NCI-H2081 (cell line): Measurements from ENCODE around the gene ST3GAL6.
"Not testable (repeated sequence)": the region's sequence is repeated elsewhere in the genome, so short reads cannot be mapped to it uniquely, and the experiment has no call there.

Experiments
- DNase-seq, 2 experiments: peaks; one replicate each; lab custom pipeline; 2025; lab: John Stamatoyannopoulos, UW

ST3GAL6 gene

DNA sequence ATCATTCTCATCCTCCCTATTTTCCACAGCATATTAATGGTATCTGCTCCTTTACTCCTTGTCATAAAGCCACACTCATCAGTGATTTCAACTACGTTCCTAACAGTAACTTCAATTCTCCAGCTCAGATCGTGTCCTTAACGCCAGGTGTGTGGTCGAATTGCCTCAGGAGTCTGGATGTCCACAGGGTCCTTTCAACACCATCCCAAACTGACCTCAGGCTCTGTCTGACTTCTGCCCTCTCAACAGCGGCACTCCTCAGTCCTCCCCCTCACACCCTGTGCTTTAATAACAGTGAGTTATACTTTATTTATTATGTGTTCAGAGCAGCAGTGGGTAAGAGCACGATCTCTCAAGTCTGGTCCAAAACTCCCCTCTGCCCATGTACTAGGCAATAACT, 42.4 kb downstream of the ST3GAL6 start:
- no peak for DNase-seq

DNA sequence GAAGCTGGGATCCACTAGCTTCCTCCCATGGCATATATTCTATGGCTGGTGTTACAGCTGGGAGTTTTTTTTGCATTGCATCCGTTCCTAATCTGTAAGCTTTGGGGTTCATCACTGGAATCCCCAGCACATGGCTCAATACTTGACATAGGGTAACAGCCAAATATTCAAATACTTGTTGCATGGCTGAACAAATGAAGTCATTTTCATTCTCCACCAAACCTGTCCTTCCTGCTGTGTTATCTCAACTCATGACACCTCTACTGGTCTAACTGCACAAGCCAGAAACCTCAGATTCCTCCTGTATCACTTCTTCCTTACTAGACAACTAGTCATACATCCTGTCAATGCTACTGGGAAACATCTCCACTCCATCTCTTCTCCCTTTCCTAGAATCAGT, 43.4 kb downstream of the ST3GAL6 start:
- no peak for DNase-seq

DNA sequence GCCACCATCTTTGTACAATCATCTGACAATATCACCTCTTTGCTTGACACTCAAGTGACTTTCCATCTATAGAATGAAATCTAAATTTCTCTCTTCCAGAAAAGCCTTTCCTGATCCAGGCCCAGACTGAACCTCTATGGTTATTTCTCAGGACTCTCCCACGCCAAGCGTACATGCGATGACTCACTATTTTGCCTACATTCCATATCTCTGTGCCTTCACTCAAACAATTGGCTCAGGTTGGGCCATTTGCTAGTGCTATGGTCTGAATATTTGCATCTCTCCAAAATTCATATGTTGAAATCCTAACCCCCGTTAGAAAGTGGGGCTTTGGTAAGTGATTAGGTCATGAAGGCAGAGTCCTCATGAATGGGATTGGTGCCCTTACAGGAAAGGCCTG, 43.9 kb downstream of the ST3GAL6 start:
- DNase-seq, result no peak

DNA sequence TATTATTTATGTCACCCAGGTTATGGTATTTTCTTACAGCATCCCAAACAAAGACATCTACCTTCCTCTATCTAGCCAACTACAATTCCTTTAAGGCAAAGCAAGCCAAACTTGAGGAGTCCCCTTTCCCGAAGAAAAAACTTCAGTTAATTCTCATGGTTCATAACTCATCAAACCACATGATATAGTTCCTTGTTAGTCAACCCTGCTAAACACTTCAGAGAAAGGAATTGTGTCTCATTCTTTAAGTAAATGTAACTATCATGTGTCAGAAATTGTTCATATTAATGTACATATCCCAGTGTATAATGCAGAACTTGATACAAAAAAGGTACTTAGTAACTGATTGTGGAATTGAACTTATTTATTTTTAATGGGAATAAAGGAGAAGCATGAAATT, 44.4 kb downstream of the ST3GAL6 start:
- no peak for DNase-seq

DNA sequence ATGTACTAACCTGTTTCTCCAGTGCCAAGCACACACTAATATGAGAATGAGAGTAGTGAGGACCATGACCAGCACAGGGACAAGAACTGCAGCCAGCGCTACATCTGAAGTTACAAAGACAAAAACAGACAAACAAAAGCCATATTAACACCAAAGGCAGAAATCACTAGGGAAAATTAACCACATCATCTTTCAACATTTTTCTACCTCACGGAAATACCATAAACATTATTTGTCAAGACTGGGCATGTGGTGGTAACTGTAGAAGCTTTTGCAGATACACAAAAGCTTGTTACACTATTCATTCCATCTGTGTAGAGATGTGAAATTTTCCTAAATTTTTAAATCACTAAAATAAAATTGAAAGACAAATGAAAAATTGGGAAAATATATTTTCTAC, 44.9 kb downstream of the ST3GAL6 start:
- DNase-seq, result no peak

DNA sequence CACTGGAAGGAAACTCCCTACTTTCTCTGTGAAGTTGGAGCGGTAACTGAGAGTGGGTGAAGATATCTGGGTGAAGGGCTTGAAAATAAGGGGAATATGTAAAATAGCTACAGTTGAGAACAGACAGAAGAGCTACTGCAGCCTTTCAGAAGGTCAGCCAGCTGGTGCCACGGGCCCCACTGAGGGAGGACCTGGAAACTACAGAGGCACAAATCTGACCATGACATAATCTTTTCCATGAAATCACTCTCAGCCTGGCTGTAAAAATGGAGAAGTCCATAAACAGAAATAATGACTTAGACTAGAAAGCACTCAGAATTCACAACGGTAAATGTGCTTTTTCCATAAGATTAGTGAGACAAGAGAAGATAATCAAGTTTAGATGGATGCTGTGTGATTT, 46.4 kb downstream of the ST3GAL6 start:
- DNase-seq, result no peak

DNA sequence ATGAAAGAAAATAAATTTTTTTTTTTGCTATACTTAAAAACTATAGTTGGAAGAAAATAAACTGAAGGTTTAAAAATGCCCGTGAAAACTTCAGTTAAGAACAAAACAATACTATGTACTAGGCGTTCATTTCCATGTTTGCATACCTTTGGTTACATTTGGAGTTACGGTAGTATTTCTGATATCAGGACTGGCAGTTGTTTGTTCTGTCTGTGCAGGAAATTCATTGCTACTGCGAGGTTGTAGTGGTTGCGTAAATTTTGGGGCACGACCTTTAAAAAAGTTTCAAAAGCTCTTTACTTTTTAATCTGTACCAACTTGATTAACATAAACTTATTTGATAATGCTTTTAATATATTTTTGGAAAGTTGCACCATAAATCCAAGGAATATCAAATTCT, 47.9 kb downstream of the ST3GAL6 start:
- no peak for DNase-seq

DNA sequence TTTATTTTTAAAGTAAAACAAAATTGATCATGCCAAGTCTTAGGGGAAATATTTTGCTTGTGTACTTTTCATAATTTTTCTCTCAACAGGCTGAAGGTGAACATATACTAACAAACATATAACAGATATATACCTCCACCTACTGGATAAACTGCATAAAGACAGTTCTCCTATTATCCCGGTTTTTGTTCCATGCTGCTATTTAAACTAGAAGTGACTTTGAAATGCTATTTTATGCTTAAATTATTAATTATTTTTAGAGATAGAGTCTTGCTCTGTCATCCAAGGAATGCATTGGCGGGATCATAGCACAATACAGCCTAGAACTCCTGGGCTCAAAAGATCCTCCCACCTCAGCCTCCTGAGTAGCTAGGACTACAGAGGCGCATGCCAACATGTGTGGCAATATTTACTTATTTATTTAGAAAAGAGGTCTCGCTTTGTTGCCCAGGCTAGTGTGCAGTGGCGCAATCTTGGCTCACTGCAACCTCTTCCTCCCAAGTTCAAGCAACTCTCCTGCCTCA, 49.8 kb downstream of the ST3GAL6 start:
- DNase-seq, result peak; percentile 5 to 32

DNA sequence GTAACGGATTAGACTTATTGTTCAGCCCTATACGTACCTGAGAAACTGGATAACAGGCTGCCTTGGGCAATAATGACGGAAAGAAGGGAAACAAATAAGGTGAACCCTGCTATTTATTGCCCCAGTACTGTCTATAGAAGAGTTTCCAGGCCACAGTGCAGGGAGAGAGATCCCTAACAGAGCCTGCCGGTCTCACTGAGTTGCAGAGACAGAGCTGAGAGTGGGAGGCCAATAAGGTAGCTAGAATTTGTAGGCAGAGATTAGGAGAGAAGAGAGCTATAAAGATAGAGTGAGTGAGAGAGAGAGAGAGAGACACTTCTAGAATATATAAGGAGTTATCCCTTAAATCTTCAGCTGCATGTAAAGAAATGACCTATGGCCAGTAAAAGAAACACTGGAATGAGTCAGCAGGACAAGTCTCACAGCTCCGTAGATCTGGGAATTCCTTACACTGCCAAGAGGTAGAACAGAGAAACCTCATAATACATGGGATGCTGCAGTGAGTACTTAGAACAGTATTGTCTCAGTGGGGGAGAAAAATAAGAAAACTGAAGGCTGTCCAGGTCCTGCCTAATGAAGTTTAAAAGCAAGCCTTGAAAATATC, 51.8 kb downstream of the ST3GAL6 start:
- DNase-seq, result no peak

DNA sequence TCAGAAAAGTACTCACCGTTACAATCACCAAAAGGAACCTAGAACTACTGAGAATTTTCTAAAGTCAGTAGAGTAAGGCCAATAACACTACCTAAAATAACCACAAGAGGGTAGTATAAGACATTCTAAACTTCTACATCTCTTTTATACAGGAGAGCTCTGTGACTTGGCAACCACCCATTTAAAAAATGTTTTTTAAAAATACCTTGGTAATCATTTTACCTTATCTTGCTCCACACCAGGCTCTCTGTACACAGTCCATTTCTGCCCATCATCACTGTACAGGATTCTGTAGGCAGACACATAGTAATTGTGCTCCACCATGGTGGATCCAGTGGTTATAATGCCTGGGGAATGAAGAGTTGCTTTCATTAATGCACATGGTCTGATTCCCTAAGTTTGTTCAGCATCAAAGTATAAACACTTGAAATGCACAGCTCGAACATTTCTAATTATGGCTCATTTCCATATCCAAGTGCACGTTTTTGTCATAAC, 54.5 kb downstream of the ST3GAL6 start:
- DNase-seq, result peak; percentile 12 to 60

DNA sequence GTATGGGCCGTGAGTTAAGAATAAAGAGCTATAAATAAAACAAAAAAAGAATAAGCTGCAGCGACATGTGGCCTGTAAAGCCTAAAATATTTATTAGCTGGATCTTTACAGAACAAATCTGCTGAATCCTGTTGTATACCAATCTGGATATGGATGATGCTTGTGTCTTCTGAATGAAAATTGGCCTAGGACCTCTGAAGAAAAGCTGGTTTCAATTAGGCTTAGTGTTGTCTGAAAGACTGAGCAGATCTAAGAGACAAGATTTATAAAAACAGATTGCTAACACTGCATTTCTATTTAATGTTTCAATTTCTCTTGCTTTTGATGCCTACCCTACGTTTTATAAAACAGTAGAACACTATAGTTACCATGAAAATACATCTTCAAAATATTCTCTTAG, 57.9 kb downstream of the ST3GAL6 start:
- no peak for DNase-seq

DNA sequence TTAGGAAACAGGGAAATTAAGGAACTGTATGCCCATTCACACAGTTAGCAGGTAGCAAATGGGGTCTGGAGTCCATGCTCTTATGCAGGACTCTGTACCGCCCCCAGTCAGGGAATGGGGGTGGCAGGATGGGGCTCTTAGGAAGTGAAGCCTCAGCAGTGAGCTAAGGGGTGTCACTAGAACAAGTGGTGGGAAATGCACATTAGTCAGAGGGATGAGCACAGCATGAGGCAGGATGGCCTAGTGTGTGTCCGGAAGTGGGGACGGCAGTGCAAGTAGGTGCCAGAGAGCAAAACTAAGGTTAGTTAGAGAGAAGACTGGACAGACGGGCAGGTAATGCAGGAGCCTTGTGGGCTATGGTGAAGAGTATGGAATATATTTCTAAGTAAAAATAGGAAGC, 60.7 kb downstream of the ST3GAL6 start:
- no peak for DNase-seq

DNA sequence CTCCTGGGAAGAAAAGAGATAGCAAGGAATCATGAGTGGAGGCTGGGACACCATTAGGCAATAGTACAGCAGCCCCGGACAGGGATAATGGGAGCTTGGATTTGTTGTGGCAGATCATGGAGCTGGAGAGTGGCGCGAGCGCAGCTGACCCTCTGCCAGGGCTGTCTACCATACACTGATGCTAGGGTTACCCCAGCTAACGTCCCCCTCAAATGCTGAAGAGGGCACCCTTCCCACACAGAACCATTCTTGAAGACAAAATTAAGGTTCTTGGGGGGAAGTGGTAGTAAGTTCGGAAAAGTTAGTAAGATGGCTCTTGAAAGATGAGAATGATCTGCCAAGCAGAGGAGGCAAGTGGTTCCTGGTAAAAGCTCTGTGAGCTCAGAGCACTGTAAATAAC, 61.1 kb downstream of the ST3GAL6 start:
- no peak for DNase-seq

DNA sequence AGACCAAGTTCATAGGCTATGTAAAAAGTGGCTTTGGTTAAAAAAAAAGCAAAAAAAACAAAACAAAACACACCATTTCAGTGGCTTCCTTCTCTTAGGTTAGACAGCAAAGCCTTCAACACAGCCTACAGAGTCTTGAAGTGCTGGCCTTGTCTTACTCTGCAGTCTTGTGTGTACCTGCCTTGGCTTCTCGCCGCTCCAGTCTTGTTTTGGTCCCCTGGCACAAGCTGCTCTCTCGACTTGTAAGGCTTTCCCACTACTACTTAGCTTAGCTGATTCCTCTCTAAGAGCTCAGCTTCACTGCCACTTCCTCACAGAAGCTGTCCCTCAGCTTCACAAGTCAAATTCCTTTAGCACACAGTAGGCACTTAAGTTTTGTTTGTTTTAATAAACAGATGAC, 63.0 kb downstream of the ST3GAL6 start:
- DNase-seq, result no peak

DNA sequence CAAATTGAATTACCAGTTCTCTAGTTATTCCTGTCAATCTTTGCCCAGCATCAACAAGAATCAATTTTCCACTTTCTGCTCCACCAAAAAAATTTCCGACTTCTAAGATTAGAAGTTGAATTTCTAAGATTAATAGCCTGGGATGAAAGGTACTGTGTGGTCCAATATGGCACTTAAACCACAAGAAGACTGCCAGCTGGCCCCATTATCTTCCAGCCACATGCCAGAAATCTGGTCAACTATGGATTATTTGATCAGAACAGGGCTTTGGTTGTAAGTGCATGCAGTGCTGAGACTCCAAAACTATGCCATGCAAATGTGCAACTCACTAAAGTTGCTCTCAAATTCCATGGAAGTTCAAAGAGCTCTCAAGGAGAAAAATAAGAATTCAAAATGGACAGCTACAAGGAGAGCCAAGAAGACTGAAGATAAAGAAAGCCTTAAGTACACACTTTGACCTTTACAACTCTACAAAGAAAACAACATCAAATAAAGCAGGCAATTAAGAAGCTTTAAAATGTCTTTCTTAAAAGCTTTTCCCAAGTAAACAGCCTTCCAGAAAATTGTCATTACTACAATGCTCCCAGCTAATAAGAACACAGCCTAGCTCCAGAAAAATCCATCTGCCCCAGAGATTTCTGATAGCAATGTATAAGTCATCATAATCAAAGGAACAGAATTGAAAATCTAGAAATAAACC, 64.2 kb downstream of the ST3GAL6 start:
- DNase-seq, result no peak

DNA sequence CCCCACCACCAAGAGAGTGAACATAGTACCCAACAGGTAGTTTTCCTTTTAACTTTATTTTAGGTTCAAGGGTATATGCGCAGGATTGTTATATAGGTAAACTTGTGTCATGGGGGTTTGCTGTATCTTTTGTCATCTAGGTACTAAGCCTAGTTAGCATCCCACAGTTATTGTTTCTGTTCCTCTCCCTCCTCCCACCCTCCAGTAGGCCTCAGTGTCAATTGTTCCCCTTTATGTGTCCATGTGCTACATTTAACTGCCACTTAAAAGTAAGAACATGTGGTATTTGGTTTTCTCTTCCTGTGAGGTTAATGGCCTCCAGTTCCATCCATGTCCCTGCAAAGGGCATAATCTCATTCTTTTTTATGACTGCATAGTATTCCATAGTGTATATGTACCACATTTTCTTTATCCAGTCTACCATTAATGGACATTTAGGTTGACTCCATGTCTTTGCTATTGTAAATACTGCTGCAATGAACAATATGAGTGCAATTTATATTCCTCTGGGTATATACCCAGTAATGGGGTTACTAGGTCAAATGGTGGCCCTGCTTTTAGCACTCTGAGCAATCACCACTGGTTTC, 66.2 kb downstream of the ST3GAL6 start:
- no peak for DNase-seq

DNA sequence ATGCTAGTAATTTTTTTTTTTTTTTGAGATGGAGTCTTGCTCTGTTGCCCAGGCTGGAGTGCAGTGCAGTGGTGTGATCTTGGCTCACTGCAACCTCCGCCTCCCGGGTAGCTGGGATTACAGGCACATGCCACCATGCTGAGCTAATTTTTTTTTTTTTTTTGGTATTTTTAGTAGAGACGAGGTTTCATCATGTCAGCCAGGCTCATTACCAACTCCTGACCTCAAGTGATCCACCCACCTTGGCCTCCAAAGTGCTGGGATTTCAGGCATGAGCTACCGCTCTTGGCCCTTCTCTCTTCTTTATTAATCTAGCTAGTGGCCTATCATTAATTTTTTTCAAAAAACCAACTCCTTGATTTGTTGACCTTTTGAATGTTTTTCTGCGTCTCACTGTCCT, 67.9 kb downstream of the ST3GAL6 start:
- DNase-seq, result not testable (repeated sequence)

DNA sequence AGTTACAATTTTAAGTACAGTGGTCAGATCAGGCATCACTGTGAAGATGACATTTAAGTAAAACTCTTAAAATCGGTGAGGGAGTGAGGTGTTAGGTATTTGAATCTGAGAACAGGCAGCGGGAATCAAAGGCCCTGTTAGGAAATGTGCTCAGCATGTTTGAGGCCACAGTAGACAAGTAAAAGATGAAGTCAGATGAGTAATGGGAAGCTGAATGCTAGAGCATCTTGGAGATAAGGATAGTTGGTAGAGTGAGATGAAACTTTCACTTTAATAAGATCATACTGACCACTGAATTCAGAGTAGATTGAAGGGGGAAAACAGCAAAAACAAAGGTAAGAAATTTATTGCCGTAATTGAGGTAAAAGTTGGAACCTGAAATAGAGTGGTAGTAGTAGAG, 76.7 kb downstream of the ST3GAL6 start:
- DNase-seq, result no peak

DNA sequence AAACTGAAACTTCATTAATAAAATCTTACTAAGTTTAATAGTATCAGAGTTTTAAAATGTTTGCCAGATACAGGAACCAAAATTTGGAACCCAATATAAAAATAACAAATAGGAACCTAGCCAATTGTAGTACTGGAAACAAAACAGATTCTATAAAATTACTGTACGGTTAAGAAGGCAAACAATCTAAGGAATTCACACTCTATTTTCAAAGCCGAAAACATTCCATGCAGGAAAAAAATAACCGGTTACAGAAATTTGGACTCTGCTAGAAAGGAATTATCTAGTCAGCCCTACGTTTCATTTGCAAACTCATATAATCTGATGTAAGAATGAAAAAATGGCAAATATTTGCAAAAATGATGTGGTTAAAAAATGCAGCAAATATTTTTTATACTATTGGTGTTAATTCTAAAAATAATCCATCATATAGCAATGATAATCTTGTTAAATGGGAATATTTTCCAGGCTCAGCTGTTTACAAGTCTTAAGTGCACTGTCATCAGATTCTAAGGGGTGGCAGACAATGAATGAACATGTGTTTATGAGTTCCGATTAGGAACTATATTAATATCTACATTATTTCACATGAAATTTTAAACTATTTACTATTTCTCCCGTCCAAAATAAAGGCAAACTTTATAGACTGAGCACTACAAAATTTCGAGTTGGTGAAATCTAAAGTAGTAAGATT, 80.3 kb downstream of the ST3GAL6 start:
- DNase-seq, result no peak
